B cell (primary cell): Measurements from ENCODE around the gene ACTR2.

Source experiments
- CTCF ChIP-seq: fragments of 200-600 bp; IDR thresholded peaks from one replicate; pipeline ENCODE4 v1.8.0; 2022; ENCODE audit warnings: antibody characterized with exemption, mild to moderate bottlenecking
- EZH2 ChIP-seq: IDR thresholded peaks from 2 replicates; pipeline ENCODE4 v1.6.1; 2012; ENCODE audit warnings: borderline replicate concordance, low read depth, mild to moderate bottlenecking, moderate library complexity, low read length; ENCODE audit not compliant: insufficient read depth, poor library complexity, severe bottlenecking

DNA sequence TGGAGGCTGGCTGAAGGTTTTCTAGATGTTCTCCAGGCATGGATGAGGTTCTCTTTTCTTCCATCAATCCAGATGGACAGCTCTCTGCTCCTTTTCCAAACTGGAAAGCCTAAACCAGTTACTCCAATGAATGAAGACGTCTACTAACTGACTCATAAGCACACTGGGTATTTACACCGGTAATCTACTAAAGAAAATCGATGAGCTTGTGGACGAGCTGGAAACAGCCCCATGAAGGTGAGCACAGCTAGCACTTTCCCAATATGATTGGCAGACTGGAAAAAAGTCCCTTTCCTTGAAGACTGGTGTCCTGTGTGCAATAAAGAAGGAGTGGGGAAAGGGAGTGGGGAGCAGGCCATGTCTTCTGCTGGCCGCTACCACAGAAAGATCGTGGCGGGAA lies 84.0 kb downstream of the ACTR2 start:
- no peak for TF ChIP-seq CTCF
- TF ChIP-seq EZH2, result no peak
